PC-3 (cell line): ENCODE measurements around the gene RAF1. TPM values are rescaled to one million over a fixed set of nuclear protein-coding genes. Genes with fewer than 3 reads are reported as not detected.

Experiments used
- ATAC-seq: fragments of 200-7000 bp; cut with Tn5 transposase; 2 replicates; pipeline ENCODE4 v1.9.1; 2020; ENCODE audit warnings: mild to moderate bottlenecking, moderate library complexity
- BruUV-seq: library from RNA; stranded (reverse); fragments of 400-500 nt; replicated peaks from 2 replicates; lab custom pipeline; 2021; lab: Mats Ljungman, UMichigan
- CTCF ChIA-PET: fragments of 300-600 bp; sonication (Branson Sonifier 250); formaldehyde crosslinking; loops from one replicate; lab custom pipeline; 2022; ENCODE audit warnings: antibody characterized with exemption; lab: Charles Lee
- POLR2A ChIA-PET: fragments of 300-600 bp; sonication (Branson Sonifier 250); formaldehyde crosslinking; loops from one replicate; lab custom pipeline; 2022; ENCODE audit warnings: antibody characterized with exemption; ENCODE audit not compliant: unreplicated experiment; lab: Charles Lee
- DNase-seq: peaks from one replicate; pipeline ENCODE4 v3.0.0-alpha.2; 2015
- H2AFZ ChIP-seq: fragments of 300-600 bp; sonication (generic); 2 replicates; pipeline ENCODE4 v1.6.0; 2016; ENCODE audit warnings: antibody characterized with exemption, low read length
- H3F3A ChIP-seq: fragments of 300-600 bp; sonication (generic); one replicate; pipeline ENCODE4 v1.6.0; 2017; ENCODE audit warnings: antibody characterized with exemption, low read length, control low read depth, mild to moderate bottlenecking; ENCODE audit not compliant: unreplicated experiment
- H3K27ac ChIP-seq: fragments of 300-600 bp; sonication (generic); 2 replicates; pipeline ENCODE4 v1.5.1; 2016; ENCODE audit warnings: mild to moderate bottlenecking, low read length
- H3K27me3 ChIP-seq: fragments of 300-600 bp; sonication (generic); 2 replicates; pipeline ENCODE4 v1.6.1; 2016; ENCODE audit warnings: low read length, mixed read lengths
- H3K36me3 ChIP-seq: fragments of 300-600 bp; sonication (generic); 2 replicates; pipeline ENCODE4 v1.6.1; 2016; ENCODE audit warnings: low read depth, mixed run types, low read length, mixed read lengths
- H3K4me1 ChIP-seq: fragments of 300-600 bp; sonication (generic); 2 replicates; pipeline ENCODE4 v1.5.1; 2016; ENCODE audit warnings: low read length; ENCODE audit not compliant: insufficient read depth
- H3K4me2 ChIP-seq: fragments of 300-600 bp; sonication (generic); 2 replicates; pipeline ENCODE4 v1.6.0; 2016; ENCODE audit warnings: low read length
- H3K4me3 ChIP-seq: fragments of 300-600 bp; sonication (generic); 2 replicates; pipeline ENCODE4 v1.5.1; 2016; ENCODE audit warnings: mild to moderate bottlenecking, low read length, mixed read lengths
- H3K79me2 ChIP-seq: fragments of 300-600 bp; sonication (generic); 2 replicates; pipeline ENCODE4 v1.6.1; 2017; ENCODE audit warnings: low read length, mixed read lengths
- H3K9ac ChIP-seq: fragments of 300-600 bp; sonication (generic); 2 replicates; pipeline ENCODE4 v1.6.0; 2016; ENCODE audit warnings: mild to moderate bottlenecking, low read length
- H3K9me2 ChIP-seq: fragments of 300-600 bp; sonication (generic); replicated peaks from 2 replicates; pipeline ENCODE4 v1.6.1; 2016; ENCODE audit warnings: mixed run types, low read length, mixed read lengths
- H3K9me3 ChIP-seq: fragments of 300-600 bp; sonication (generic); 2 replicates; pipeline ENCODE4 v1.6.1; 2016; ENCODE audit warnings: low read length, mixed read lengths
- H4K20me1 ChIP-seq: fragments of 300-600 bp; sonication (generic); 2 replicates; pipeline ENCODE4 v1.6.1; 2016; ENCODE audit warnings: low read length, mixed read lengths
- CTCF ChIP-seq: fragments of 300-600 bp; sonication (generic); conservative IDR thresholded peaks from 2 replicates; pipeline ENCODE4 v1.5.1; 2017; ENCODE audit warnings: antibody characterized with exemption, low read depth, mild to moderate bottlenecking, low read length
- EZH2 ChIP-seq: fragments of 300-600 bp; sonication (generic); IDR thresholded peaks from one replicate; pipeline ENCODE4 v1.6.1; 2017; ENCODE audit warnings: antibody characterized with exemption, mild to moderate bottlenecking, low read length; ENCODE audit not compliant: unreplicated experiment
- EZH2phosphoT487 ChIP-seq: fragments of 300-600 bp; sonication (generic); IDR thresholded peaks from 2 replicates; pipeline ENCODE4 v1.6.1; 2018; ENCODE audit warnings: mild to moderate bottlenecking, antibody characterized with exemption, low read length, borderline replicate concordance
- intact Hi-C: fragments of 100-400 bp; cut with micrococcal nuclease; formaldehyde crosslinking; loops from 2 replicates; pipeline ENCODE4 v1.9.0; 2023
- total RNA-seq: library from RNA; depleted of rRNA; stranded (reverse); fragments of >200 nt; gene quantifications from 2 replicates; pipeline ENCODE4 v1.2.3, GENCODE V29; 2014

Gene RAF1
- total RNA-seq, 1 experiment from 2014 or later = 130 TPM

GRCh38 chr3:12695916-12696315 is 32.0 kb upstream of the RAF1 start:
- ATAC-seq (no peak), DNase-seq (no peak)
- H3F3A ChIP-seq = no peaks in the 10 kb centered on the region
- intact Hi-C loops = no loop called here
- H3K9me3 ChIP-seq = no peaks in the 10 kb centered on the region
- ChIA-PET CTCF (no interaction called here), POLR2A (no interaction called here)
- H3K36me3 ChIP-seq = no peaks in the 10 kb centered on the region
- H2AFZ ChIP-seq = no peak overlapping the region
- no peak overlapping the region for H3K4me2 ChIP-seq
- no peak overlapping the region for H3K27ac ChIP-seq
- no peak overlapping the region for H3K4me3 ChIP-seq
- H4K20me1 ChIP-seq = no peaks in the 10 kb centered on the region
- no peaks in the 10 kb centered on the region for H3K79me2 ChIP-seq
- TF ChIP-seq EZH2phosphoT487 = no peak
- TF ChIP-seq EZH2 = no peak
- TF ChIP-seq CTCF = no peak
- no peaks in the 10 kb centered on the region for H3K4me1 ChIP-seq
- H3K9ac ChIP-seq = no peak overlapping the region
- H3K9me2 ChIP-seq = no peaks in the 10 kb centered on the region
- no peaks in the 10 kb centered on the region for H3K27me3 ChIP-seq
- no TSS peak for BruUV-seq

- Histone ChIP-seq H3K9me2 (no peaks in the 10 kb centered on the region), H3K4me3 (no peak overlapping the region), H3K4me2 (no peak overlapping the region), H3K9me3 (no peaks in the 10 kb centered on the region), H3K27me3 (no peaks in the 10 kb centered on the region), H3F3A (no peaks in the 10 kb centered on the region), H3K27ac (no peak overlapping the region), H3K79me2 (no peaks in the 10 kb centered on the region), H4K20me1 (no peaks in the 10 kb centered on the region), H3K9ac (no peak overlapping the region), H3K4me1 (no peaks in the 10 kb centered on the region), H3K36me3 (no peaks in the 10 kb centered on the region), H2AFZ (no peak overlapping the region)
- no peak for DNase-seq
- intact Hi-C loops = no loop called here
- ChIA-PET CTCF (no interaction called here), POLR2A (no interaction called here)
- ATAC-seq = no peak
- BruUV-seq = no TSS peak
- TF ChIP-seq EZH2 (no peak), EZH2phosphoT487 (no peak), CTCF (no peak)
These were observed 31.2 kb upstream of the RAF1 start for GRCh38 chr3:12695112-12695511.

- TF ChIP-seq CTCF = no peak
- no peak for TF ChIP-seq EZH2phosphoT487
- TF ChIP-seq EZH2 = no peak
- Histone ChIP-seq H3K9me2 (no peaks in the 10 kb centered on the region), H3K4me3 (no peak overlapping the region), H3K9me3 (no peaks in the 10 kb centered on the region), H3K27ac (no peak overlapping the region), H3F3A (no peaks in the 10 kb centered on the region), H2AFZ (no peak overlapping the region), H3K4me1 (no peaks in the 10 kb centered on the region), H3K27me3 (no peaks in the 10 kb centered on the region), H3K79me2 (no peaks in the 10 kb centered on the region), H3K9ac (no peak overlapping the region), H3K4me2 (no peak overlapping the region), H4K20me1 (no peaks in the 10 kb centered on the region), H3K36me3 (no peaks in the 10 kb centered on the region)
- intact Hi-C loops = no loop called here
- DNase-seq (no peak), ATAC-seq (no peak)
- ChIA-PET CTCF (no interaction called here), POLR2A (no interaction called here)
- BruUV-seq = no TSS peak
These were observed 28.5 kb upstream of the RAF1 start for GRCh38 chr3:12692444-12692843.
